Osteocyte (in vitro differentiated cells): ENCODE results near the gene S1PR4. TPM values are rescaled to one million over a fixed set of nuclear protein-coding genes. Genes with fewer than 3 reads are reported as not detected.

Experiments used
- DNase-seq: peaks from one replicate; pipeline ENCODE4 v3.0.0; 2021; ENCODE audit warnings: mixed read lengths; ENCODE audit not compliant: unreplicated experiment; ENCODE audit errors: extremely low spot score
- H3K27ac Mint-ChIP-seq: one replicate; pipeline ENCODE4 v1.8.0; 2021; ENCODE audit warnings: mild to moderate bottlenecking, mixed read lengths; ENCODE audit not compliant: unreplicated experiment
- H3K27me3 Mint-ChIP-seq: one replicate; pipeline ENCODE4 v1.8.0; 2021; ENCODE audit warnings: mixed read lengths; ENCODE audit not compliant: unreplicated experiment
- H3K36me3 Mint-ChIP-seq: one replicate; pipeline ENCODE4 v1.8.0; 2021; ENCODE audit warnings: mixed read lengths; ENCODE audit not compliant: unreplicated experiment
- H3K4me1 Mint-ChIP-seq: one replicate; pipeline ENCODE4 v1.8.0; 2021; ENCODE audit warnings: mixed read lengths; ENCODE audit not compliant: unreplicated experiment
- H3K4me3 Mint-ChIP-seq: one replicate; pipeline ENCODE4 v1.8.0; 2021; ENCODE audit warnings: mild to moderate bottlenecking, moderate library complexity, mixed read lengths; ENCODE audit not compliant: unreplicated experiment
- H3K9me3 Mint-ChIP-seq: one replicate; pipeline ENCODE4 v1.8.0; 2021; ENCODE audit warnings: mixed read lengths; ENCODE audit not compliant: unreplicated experiment
- CTCF ChIP-seq: fragments of 200-600 bp; sonication (generic); IDR thresholded peaks from 2 replicates; pipeline ENCODE4 v1.5.0; 2021; ENCODE audit warnings: antibody characterized with exemption, mild to moderate bottlenecking, moderate library complexity
- total RNA-seq: library from RNA; stranded (reverse); gene quantifications from 2 replicates; pipeline ENCODE4 v1.2.1, GENCODE V29; 2021

S1PR4 gene
- total RNA-seq, 1 donor from 2014 or later, result not detected

- no peak for DNase-seq
- Mint-ChIP-seq H3K36me3 (no peaks in the 10 kb centered on the region), H3K27me3 (no peaks in the 10 kb centered on the region), H3K4me3 (no peak overlapping the region), H3K4me1 (peaks cover 5% of the 10 kb centered on the region), H3K27ac (no peak overlapping the region), H3K9me3 (peaks cover 7% of the 10 kb centered on the region)
- TF ChIP-seq CTCF, result no peak
Measured at GRCh38 chr19:3142292-3142670, 36.3 kb upstream of the S1PR4 start.

GRCh38 chr19:3142781-3143337, 35.7 kb upstream of the S1PR4 start:
- no peak for DNase-seq
- Mint-ChIP-seq H3K9me3 (peaks cover 7% of the 10 kb centered on the region), H3K4me1 (peaks cover 5% of the 10 kb centered on the region), H3K27me3 (no peaks in the 10 kb centered on the region), H3K27ac (no peak overlapping the region), H3K4me3 (no peak overlapping the region), H3K36me3 (no peaks in the 10 kb centered on the region)
- TF ChIP-seq CTCF, result no peak

GRCh38 chr19:3145909-3146676, 32.5 kb upstream of the S1PR4 start:
- Mint-ChIP-seq H3K36me3 (no peaks in the 10 kb centered on the region), H3K4me1 (peaks cover 5% of the 10 kb centered on the region), H3K27me3 (no peaks in the 10 kb centered on the region), H3K4me3 (no peak overlapping the region), H3K9me3 (no peaks in the 10 kb centered on the region), H3K27ac (no peak overlapping the region)
- no peak for DNase-seq
- no peak for TF ChIP-seq CTCF

GRCh38 chr19:3146677-3147100, 31.9 kb upstream of the S1PR4 start:
- Mint-ChIP-seq H3K4me3 (no peak overlapping the region), H3K4me1 (peaks cover 5% of the 10 kb centered on the region), H3K27ac (no peak overlapping the region), H3K36me3 (no peaks in the 10 kb centered on the region), H3K9me3 (no peaks in the 10 kb centered on the region), H3K27me3 (no peaks in the 10 kb centered on the region)
- peak; percentile 65 for TF ChIP-seq CTCF
- no peak for DNase-seq

- Mint-ChIP-seq H3K27ac (no peak overlapping the region), H3K27me3 (no peaks in the 10 kb centered on the region), H3K4me3 (no peak overlapping the region), H3K4me1 (no peaks in the 10 kb centered on the region), H3K36me3 (no peaks in the 10 kb centered on the region), H3K9me3 (no peaks in the 10 kb centered on the region)
- DNase-seq, result no peak
- TF ChIP-seq CTCF, result no peak
Measured at GRCh38 chr19:3148503-3148902, 30.1 kb upstream of the S1PR4 start.
